PC-9 (cell line): ENCODE data around the gene NAALADL1. TPM values are rescaled to one million over a fixed set of nuclear protein-coding genes. Genes with fewer than 3 reads are reported as not detected.
A peak's percentile ranks its signal among the peaks of the same experiment; 100 is the strongest.

Experiments
- BruUV-seq: library from RNA; stranded (reverse); fragments of 400-500 nt; replicated peaks from 2 replicates; lab custom pipeline; 2021; lab: Mats Ljungman, UMichigan
- CTCF ChIA-PET: fragments of 300-600 bp; sonication (Branson Sonifier 250); formaldehyde crosslinking; loops from one replicate; lab custom pipeline; 2022; ENCODE audit warnings: antibody characterized with exemption; lab: Charles Lee
- POLR2A ChIA-PET: fragments of 300-600 bp; sonication (Branson Sonifier 250); formaldehyde crosslinking; loops from one replicate; lab custom pipeline; 2022; ENCODE audit warnings: antibody characterized with exemption; ENCODE audit not compliant: unreplicated experiment; lab: Charles Lee
- DNase-seq, 2 experiments: peaks; one replicate each; pipeline versions ENCODE4 v3.0.0 to v3.0.0-alpha.2; 2015 to 2022; ENCODE audit warnings: mixed read lengths in 1 of 2
- H2AFZ ChIP-seq: fragments of 200-600 bp; sonication (generic); 2 replicates; pipeline ENCODE4 v1.8.1; 2017; ENCODE audit warnings: antibody characterized with exemption
- H3F3A ChIP-seq: fragments of 200-600 bp; sonication (generic); 2 replicates; pipeline ENCODE4 v1.8.1; 2017; ENCODE audit warnings: antibody characterized with exemption, mild to moderate bottlenecking, low read depth; ENCODE audit not compliant: insufficient read depth
- H3K27ac ChIP-seq: fragments of 200-600 bp; sonication (generic); 2 replicates; pipeline ENCODE4 v1.6.1; 2016; ENCODE audit warnings: mixed run types
- H3K27me3 ChIP-seq: fragments of 200-600 bp; sonication (generic); 2 replicates; pipeline ENCODE4 v1.6.1; 2016; ENCODE audit warnings: low read depth, mixed run types; ENCODE audit not compliant: insufficient read depth
- H3K36me3 ChIP-seq: fragments of 200-600 bp; sonication (generic); 2 replicates; pipeline ENCODE4 v1.6.1; 2016; ENCODE audit warnings: low read depth, mixed run types
- H3K4me1 ChIP-seq: fragments of 200-600 bp; sonication (generic); replicated peaks from 2 replicates; pipeline ENCODE4 v1.6.1; 2016; ENCODE audit warnings: mixed run types; ENCODE audit not compliant: insufficient read depth
- H3K4me2 ChIP-seq: fragments of 200-600 bp; sonication (generic); 2 replicates; pipeline ENCODE4 v1.6.1; 2017; ENCODE audit warnings: mixed run types
- H3K4me3 ChIP-seq: fragments of 200-600 bp; sonication (generic); 2 replicates; pipeline ENCODE4 v1.6.1; 2016; ENCODE audit warnings: mixed run types
- H3K79me2 ChIP-seq: fragments of 200-600 bp; sonication (generic); 2 replicates; pipeline ENCODE4 v1.6.1; 2017; ENCODE audit warnings: low read depth, mixed run types
- H3K9me2 ChIP-seq: fragments of 200-600 bp; sonication (generic); 2 replicates; pipeline ENCODE4 v1.8.1; 2017; ENCODE audit warnings: mild to moderate bottlenecking; ENCODE audit not compliant: insufficient read depth
- H3K9me3 ChIP-seq: fragments of 200-600 bp; sonication (generic); 2 replicates; pipeline ENCODE4 v1.8.1; 2016; ENCODE audit warnings: low read depth; ENCODE audit not compliant: insufficient read depth
- H4K20me1 ChIP-seq: fragments of 200-600 bp; sonication (generic); 2 replicates; pipeline ENCODE4 v1.8.1; 2017; ENCODE audit not compliant: insufficient read depth
- CTCF ChIP-seq: fragments of 200-600 bp; sonication (generic); conservative IDR thresholded peaks from 2 replicates; pipeline ENCODE4 v1.6.1; 2017; ENCODE audit warnings: mixed run types, antibody characterized with exemption, mild to moderate bottlenecking, moderate library complexity
- EZH2 ChIP-seq: fragments of 200-600 bp; sonication (generic); IDR thresholded peaks from 2 replicates; pipeline ENCODE4 v1.8.0; 2017; ENCODE audit warnings: antibody characterized with exemption, low read depth
- intact Hi-C: fragments of 100-400 bp; cut with micrococcal nuclease; formaldehyde crosslinking; loops from one replicate; pipeline ENCODE4 v1.10.0; 2022; ENCODE audit not compliant: unreplicated experiment
- total RNA-seq: library from RNA; stranded (reverse); gene quantifications from 2 replicates; pipeline ENCODE4 v1.2.3, GENCODE V29; 2021

NAALADL1 gene
- total RNA-seq, 1 experiment from 2014 or later, result not detected

DNA sequence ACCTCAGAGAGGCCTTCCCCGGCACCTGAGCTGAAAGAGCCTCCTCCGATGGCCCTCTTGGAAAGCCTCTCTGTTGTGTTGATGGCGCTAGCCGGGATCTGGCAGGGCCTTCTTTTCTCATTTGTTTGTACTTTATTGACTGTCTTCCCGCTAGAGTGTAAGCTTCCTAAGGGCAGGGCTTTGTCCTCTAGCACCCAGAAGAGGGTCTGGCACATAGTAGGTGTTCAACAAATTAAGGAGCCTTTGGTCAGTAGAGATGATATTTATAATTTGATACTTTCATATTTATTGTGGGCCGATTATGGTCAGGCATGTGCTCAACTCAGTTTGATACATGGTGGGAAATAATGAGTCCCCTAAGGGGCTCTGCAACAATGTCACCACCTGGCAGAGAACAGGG is 40.4 kb downstream of the NAALADL1 start:
- H3K27me3 ChIP-seq, result no peaks in the 10 kb centered on the region
- peaks cover 13% of the 10 kb centered on the region for H3K4me1 ChIP-seq
- TF ChIP-seq EZH2 (no peak), CTCF (no peak)
- ChIA-PET CTCF (no interaction called here), POLR2A (no interaction called here)
- H2AFZ ChIP-seq, result no peak overlapping the region
- no TSS peak for BruUV-seq
- no peaks in the 10 kb centered on the region for H3K36me3 ChIP-seq
- no peak overlapping the region for H3K4me2 ChIP-seq
- H4K20me1 ChIP-seq, result no peaks in the 10 kb centered on the region
- H3K4me3 ChIP-seq, result no peak overlapping the region
- H3K9me2 ChIP-seq, result no peaks in the 10 kb centered on the region
- intact Hi-C loops, result loop anchor here (10.0 kb wide), 1 partner anchor 243 kb away; the partner anchor contains the start of gene SF1
- H3K27ac ChIP-seq, result no peak overlapping the region
- H3K79me2 ChIP-seq, result peaks cover 15% of the 10 kb centered on the region
- no peak for DNase-seq
- H3F3A ChIP-seq, result peaks cover 15% of the 10 kb centered on the region; the same call in 1 of the 2 replicates
- H3K9me3 ChIP-seq, result no peaks in the 10 kb centered on the region

DNA sequence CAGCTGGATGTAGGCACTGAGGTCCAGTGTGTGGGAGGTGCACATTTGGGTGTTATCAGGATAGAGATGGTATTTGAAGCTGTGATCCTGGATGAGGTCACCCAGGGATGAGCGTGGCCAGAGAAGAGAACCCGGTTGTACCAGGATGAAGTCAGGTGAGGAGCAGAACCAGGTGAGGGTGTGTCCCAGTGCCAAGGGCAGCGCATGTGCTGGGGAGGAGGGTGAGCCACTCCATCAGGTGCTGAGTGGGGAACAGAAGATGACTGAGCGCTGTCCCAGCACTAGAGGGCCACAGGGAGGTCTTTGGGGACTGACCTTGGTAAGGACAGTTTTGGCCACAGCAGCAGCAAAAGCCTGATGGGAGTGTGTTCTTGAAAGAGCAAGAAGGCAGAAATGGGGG is 41.6 kb downstream of the NAALADL1 start:
- TF ChIP-seq EZH2 (no peak), CTCF (no peak)
- H3K27ac ChIP-seq, result no peak overlapping the region
- POLR2A ChIA-PET, result interaction anchor here (0.6 kb wide), 1 partner anchor 148 kb away, joined by 4 read pairs; no protein-coding TSS in a partner anchor
- H3K4me3 ChIP-seq, result no peak overlapping the region
- no peaks in the 10 kb centered on the region for H3K9me3 ChIP-seq
- CTCF ChIA-PET, result no interaction called here
- no peaks in the 10 kb centered on the region for H3K27me3 ChIP-seq
- no peak overlapping the region for H3K4me2 ChIP-seq
- no TSS peak for BruUV-seq
- DNase-seq, result no peak
- H3K9me2 ChIP-seq, result no peaks in the 10 kb centered on the region
- H3F3A ChIP-seq, result peaks cover 20% of the 10 kb centered on the region; the same call in 1 of the 2 replicates
- peaks cover 14% of the 10 kb centered on the region for H3K4me1 ChIP-seq
- H3K79me2 ChIP-seq, result peaks cover 15% of the 10 kb centered on the region
- no peaks in the 10 kb centered on the region for H4K20me1 ChIP-seq
- no peaks in the 10 kb centered on the region for H3K36me3 ChIP-seq
- intact Hi-C loops, result loop anchor here (10.0 kb wide), 1 partner anchor 242 kb away; the partner anchor contains the start of gene SF1
- no peak overlapping the region for H2AFZ ChIP-seq

DNA sequence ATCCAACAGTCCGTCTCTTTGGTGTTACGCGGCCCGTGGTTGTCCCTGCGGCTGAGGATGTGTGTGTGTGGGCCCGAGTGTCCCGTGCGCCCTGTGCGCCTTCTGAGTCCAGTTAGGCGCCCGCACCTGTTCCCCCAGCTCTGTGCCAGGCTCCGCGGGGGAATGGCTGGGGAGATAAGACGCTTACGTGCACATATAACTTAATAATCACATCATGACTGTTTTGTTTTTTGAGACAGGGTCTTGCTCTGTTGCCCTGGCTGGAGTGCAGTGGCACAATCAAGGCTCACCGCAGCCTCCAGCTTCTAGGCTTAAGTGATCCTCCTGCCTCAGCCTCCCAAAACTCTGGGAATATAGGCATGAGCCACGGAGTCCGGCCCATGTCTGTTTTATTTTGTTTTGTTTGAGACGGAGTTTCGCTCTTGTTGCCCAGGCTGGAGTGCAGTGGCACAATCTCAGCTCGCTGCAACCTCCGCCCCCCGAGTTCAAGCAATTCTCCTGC is 43.6 kb downstream of the NAALADL1 start:
- Histone ChIP-seq H3K4me1 (peaks cover 14% of the 10 kb centered on the region), H3K9me3 (no peaks in the 10 kb centered on the region), H3K27me3 (no peaks in the 10 kb centered on the region), H4K20me1 (no peaks in the 10 kb centered on the region), H3K4me3 (peak overlapping the region; percentile 76), H2AFZ (peak overlapping the region; percentile 96), H3K36me3 (no peaks in the 10 kb centered on the region), H3K4me2 (peak overlapping the region; percentile 93), H3F3A (peaks cover 25% of the 10 kb centered on the region), H3K79me2 (peaks cover 15% of the 10 kb centered on the region), H3K9me2 (no peaks in the 10 kb centered on the region), H3K27ac (peak overlapping the region; percentile 71)
- CTCF ChIA-PET, result interaction anchor here (0.5 to 1.2 kb wide), 5 partner anchors 12 to 1080 kb away, joined by 3 read pairs; no protein-coding TSS in a partner anchor
- no peak for DNase-seq
- POLR2A ChIA-PET, result interaction anchor here (0.6 to 1.3 kb wide), 2 partner anchors 12 to 80 kb away, joined by 3 to 5 read pairs; partner anchors contain the start of gene SNX15
- BruUV-seq, result TSS peak; percentile 48
- intact Hi-C loops, result loop anchor here (1.0 to 10.0 kb wide), 4 partner anchors 97 to 240 kb away; partner anchors contain the start of genes ATG2A, CAPN1, SF1 and ZNHIT2
- TF ChIP-seq EZH2 (no peak), CTCF (no peak)
